ENCODE measurements around the gene CLK2. TPM values are rescaled to one million over a fixed set of nuclear protein-coding genes. Genes with fewer than 3 reads are reported as not detected.
A peak's percentile ranks its signal among the peaks of the same experiment; 100 is the strongest.
"Not testable (repeated sequence)": the region's sequence is repeated elsewhere in the genome, so short reads cannot be mapped to it uniquely, and the experiment has no call there.

CLK2 gene
- total RNA-seq, 1 donor from 2014 or later = 43.7 TPM

- DNase-seq (ENCODE audit: low read depth) = no peak
- H3K4me3 ChIP-seq (ENCODE audit: low read depth, low read length) = no peak overlapping the region
- no peak for TF ChIP-seq CTCF (conservative IDR thresholded peaks at IDR 0.05; ENCODE audit: low read depth, low read length)
These were observed 21.7 kb downstream of the CLK2 start for GRCh38 chr1:155251566-155251965.

GRCh38 chr1:155250633-155251449 lies 22.5 kb downstream of the CLK2 start:
- TF ChIP-seq CTCF (conservative IDR thresholded peaks at IDR 0.05; ENCODE audit: low read depth, low read length) = peak; percentile 100
- DNase-seq (ENCODE audit: low read depth) = no peak
- H3K4me3 ChIP-seq (ENCODE audit: low read depth, low read length) = no peak overlapping the region

GRCh38 chr1:155250246-155250632 lies 23.1 kb downstream of the CLK2 start:
- H3K4me3 ChIP-seq (ENCODE audit: low read depth, low read length) = no peak overlapping the region
- DNase-seq (ENCODE audit: low read depth) = no peak
- no peak for TF ChIP-seq CTCF (conservative IDR thresholded peaks at IDR 0.05; ENCODE audit: low read depth, low read length)

- no peak overlapping the region for H3K4me3 ChIP-seq (ENCODE audit: low read depth, low read length)
- no peak for DNase-seq (ENCODE audit: low read depth)
- TF ChIP-seq CTCF (conservative IDR thresholded peaks at IDR 0.05; ENCODE audit: low read depth, low read length) = no peak
These were observed 25.4 kb downstream of the CLK2 start for GRCh38 chr1:155247667-155248553.

GRCh38 chr1:155246796-155247195 lies 26.5 kb downstream of the CLK2 start:
- not testable (repeated sequence) for H3K4me3 ChIP-seq (ENCODE audit: low read depth, low read length); DNase-seq (ENCODE audit: low read depth)

GRCh38 chr1:155245163-155245524 lies 28.2 kb downstream of the CLK2 start:
- H3K4me3 ChIP-seq (ENCODE audit: low read depth, low read length) = peak overlapping the region; percentile 78
- no peak for TF ChIP-seq CTCF (conservative IDR thresholded peaks at IDR 0.05; ENCODE audit: low read depth, low read length)
- DNase-seq (ENCODE audit: low read depth) = no peak

- H3K4me3 ChIP-seq (ENCODE audit: low read depth, low read length) = peak overlapping the region; percentile 78
- peak; percentile 14 for TF ChIP-seq CTCF (conservative IDR thresholded peaks at IDR 0.05; ENCODE audit: low read depth, low read length)
- peak; percentile 88 for DNase-seq (ENCODE audit: low read depth)
These were observed 28.7 kb downstream of the CLK2 start for GRCh38 chr1:155244368-155245162.

All from epithelial cell of proximal tubule (primary cell).